Endothelial cell (in vitro differentiated cells): ENCODE measurements around the gene FOXP4. TPM values are rescaled to one million over a fixed set of nuclear protein-coding genes. Genes with fewer than 3 reads are reported as not detected.
A peak's percentile ranks its signal among the peaks of the same experiment; 100 is the strongest.

Experiments used
- DNase-seq: peaks from one replicate; pipeline ENCODE4 v3.0.0; 2021; ENCODE audit warnings: low spot score
- H3K27ac Mint-ChIP-seq: one replicate; pipeline ENCODE4 v1.8.0; 2021; ENCODE audit warnings: mixed read lengths, inconsistent platforms; ENCODE audit not compliant: unreplicated experiment
- H3K27me3 Mint-ChIP-seq: one replicate; pipeline ENCODE4 v1.8.0; 2021; ENCODE audit warnings: mild to moderate bottlenecking, moderate library complexity, mixed read lengths, inconsistent platforms; ENCODE audit not compliant: unreplicated experiment
- H3K36me3 Mint-ChIP-seq: one replicate; pipeline ENCODE4 v1.8.0; 2021; ENCODE audit warnings: mild to moderate bottlenecking, low read depth, mixed read lengths, inconsistent platforms; ENCODE audit not compliant: unreplicated experiment
- H3K4me1 Mint-ChIP-seq: one replicate; pipeline ENCODE4 v1.8.0; 2021; ENCODE audit warnings: mild to moderate bottlenecking, mixed read lengths, inconsistent platforms; ENCODE audit not compliant: unreplicated experiment
- H3K4me3 Mint-ChIP-seq: one replicate; pipeline ENCODE4 v1.8.0; 2021; ENCODE audit warnings: mild to moderate bottlenecking, mixed read lengths, inconsistent platforms; ENCODE audit not compliant: unreplicated experiment
- H3K9me3 Mint-ChIP-seq: one replicate; pipeline ENCODE4 v1.8.0; 2021; ENCODE audit warnings: mixed read lengths, inconsistent platforms; ENCODE audit not compliant: unreplicated experiment
- total RNA-seq: library from RNA; stranded (reverse); fragmentation: NEBNext Ultra II Directional; extraction: Animal tissue kit (Norgen Biotek cat#: 25700); gene quantifications from one replicate; pipeline ENCODE4 v1.2.1, GENCODE V29; 2021; ENCODE audit not compliant: unreplicated experiment
- TF ChIP-seq, protein P1 (sequence below): fragments of 200-600 bp; sonication (generic); IDR thresholded peaks from one replicate; pipeline ENCODE4 v1.5.0; 2021; ENCODE audit warnings: antibody characterized with exemption; ENCODE audit not compliant: unreplicated experiment

FOXP4 gene
- total RNA-seq, 1 donor from 2014 or later, result 32.5 TPM

DNA sequence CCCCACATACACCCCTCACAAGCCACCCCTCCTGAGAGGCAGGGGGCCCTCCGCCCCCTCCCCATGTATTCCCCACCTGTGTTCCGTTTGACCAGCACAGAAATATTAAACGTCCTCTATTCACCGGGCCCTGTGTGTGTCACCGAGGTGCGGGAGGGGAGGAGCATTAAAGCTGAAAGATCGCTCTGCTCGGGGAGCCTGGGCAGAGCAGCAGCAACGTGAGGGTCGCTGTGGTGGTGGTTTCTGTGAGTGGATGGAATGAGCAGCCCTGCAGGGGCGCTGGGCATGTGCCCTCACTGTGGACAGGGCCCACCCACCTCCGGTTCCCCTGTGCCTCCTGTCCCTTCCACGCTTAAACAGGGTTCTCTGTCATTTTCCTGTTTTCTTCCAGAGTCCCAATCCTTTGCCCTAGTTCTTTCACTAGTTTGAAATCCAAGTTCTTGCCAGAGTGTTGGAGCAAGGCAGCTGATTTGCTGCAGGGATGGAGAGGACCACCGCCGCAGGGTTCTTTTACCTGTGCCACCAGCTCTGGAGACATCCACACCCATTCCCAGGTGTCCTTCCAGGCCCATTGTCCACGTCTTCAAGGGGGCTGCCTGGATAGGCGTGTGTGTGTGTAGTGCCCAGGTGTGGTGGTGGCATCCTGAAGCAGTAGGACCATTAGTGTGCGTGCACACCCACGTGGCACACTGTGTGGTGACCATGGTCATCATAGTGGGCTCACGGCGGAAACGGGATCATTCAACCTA is 54.5 kb downstream of the FOXP4 start:
- peaks cover 5% of the 10 kb centered on the region for H3K27me3 Mint-ChIP-seq
- peaks cover 7% of the 10 kb centered on the region for H3K36me3 Mint-ChIP-seq
- no peaks in the 10 kb centered on the region for H3K9me3 Mint-ChIP-seq
- peaks cover 17% of the 10 kb centered on the region for H3K4me1 Mint-ChIP-seq
- no peak for DNase-seq
- H3K4me3 Mint-ChIP-seq, result no peak overlapping the region
- TF ChIP-seq, protein P1, sequence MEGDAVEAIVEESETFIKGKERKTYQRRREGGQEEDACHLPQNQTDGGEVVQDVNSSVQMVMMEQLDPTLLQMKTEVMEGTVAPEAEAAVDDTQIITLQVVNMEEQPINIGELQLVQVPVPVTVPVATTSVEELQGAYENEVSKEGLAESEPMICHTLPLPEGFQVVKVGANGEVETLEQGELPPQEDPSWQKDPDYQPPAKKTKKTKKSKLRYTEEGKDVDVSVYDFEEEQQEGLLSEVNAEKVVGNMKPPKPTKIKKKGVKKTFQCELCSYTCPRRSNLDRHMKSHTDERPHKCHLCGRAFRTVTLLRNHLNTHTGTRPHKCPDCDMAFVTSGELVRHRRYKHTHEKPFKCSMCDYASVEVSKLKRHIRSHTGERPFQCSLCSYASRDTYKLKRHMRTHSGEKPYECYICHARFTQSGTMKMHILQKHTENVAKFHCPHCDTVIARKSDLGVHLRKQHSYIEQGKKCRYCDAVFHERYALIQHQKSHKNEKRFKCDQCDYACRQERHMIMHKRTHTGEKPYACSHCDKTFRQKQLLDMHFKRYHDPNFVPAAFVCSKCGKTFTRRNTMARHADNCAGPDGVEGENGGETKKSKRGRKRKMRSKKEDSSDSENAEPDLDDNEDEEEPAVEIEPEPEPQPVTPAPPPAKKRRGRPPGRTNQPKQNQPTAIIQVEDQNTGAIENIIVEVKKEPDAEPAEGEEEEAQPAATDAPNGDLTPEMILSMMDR, result no peak
- no peak overlapping the region for H3K27ac Mint-ChIP-seq

DNA sequence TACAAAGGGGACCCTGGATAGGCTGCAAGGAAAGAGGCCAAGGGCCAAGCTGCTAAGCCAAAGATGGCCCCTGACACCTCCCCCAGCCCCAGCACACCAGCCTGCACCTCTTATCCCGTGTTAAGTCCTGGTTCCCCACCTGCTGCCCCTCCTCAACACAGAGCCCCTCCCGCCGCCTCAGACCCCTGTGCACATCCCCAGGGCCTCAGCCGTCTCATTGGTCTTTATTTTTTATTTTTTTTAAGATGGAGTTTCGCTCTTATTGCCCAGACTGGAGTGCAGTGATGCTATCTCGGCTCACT is 55.0 kb downstream of the FOXP4 start:
- Mint-ChIP-seq H3K36me3 (peaks cover 7% of the 10 kb centered on the region), H3K27ac (no peak overlapping the region), H3K4me1 (peaks cover 17% of the 10 kb centered on the region), H3K9me3 (no peaks in the 10 kb centered on the region), H3K4me3 (no peak overlapping the region), H3K27me3 (peaks cover 5% of the 10 kb centered on the region)
- TF ChIP-seq, protein P1, result no peak
- DNase-seq, result no peak

DNA sequence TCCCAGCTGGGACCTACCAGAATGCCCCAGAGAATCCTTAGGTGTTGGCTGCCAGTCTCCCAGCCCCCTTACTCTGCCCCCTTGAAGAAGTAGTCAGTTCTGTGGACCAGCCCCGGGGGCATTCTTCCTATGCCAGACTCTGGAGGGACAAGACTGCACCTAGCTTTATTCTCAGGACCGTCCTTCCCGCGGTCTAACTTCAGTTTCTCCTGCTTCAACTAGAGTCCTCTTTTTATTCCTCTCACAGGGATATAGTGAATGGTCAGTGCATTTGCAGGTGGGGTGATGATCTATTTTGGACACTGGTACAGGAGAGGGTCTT is 56.2 kb downstream of the FOXP4 start:
- TF ChIP-seq, protein P1, result no peak
- Mint-ChIP-seq H3K9me3 (no peaks in the 10 kb centered on the region), H3K27me3 (peaks cover 2% of the 10 kb centered on the region), H3K4me1 (peaks cover 17% of the 10 kb centered on the region), H3K36me3 (no peaks in the 10 kb centered on the region), H3K4me3 (no peak overlapping the region), H3K27ac (no peak overlapping the region)
- no peak for DNase-seq

DNA sequence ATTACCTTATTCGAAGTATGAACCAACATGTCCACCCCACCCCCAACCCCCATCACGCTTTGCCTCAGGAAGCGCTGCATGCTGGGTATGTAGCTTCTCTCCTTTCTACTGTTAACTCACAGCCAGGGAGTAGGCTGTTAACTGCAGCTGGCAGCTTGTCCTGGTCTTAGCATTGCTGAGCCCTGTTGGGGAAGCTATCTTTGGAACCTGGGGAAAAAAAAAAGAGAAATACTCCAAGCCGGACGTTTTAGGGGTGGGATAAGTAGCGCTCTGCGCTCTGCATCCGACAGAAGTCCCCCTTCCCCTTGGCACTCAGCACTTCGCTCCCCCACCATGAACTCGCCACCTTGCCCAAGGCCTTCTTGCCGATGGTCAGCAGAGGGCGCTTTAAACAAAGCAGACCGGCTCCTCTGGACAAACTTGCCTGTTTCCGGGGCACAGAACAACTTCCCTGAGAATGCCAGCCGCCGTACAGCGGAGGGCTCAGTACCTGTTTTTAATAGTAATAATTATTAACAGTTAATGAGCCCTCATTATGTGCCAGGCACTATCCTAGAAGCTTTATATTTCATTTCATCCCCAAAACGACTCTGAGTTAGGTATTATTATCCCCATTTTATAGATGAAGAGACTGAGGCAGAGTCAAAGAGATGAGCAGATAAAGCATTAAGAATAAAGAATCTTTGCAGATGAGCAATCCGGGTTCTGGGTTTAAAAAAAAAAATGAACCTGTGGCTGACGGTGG is 56.9 kb downstream of the FOXP4 start:
- DNase-seq, result peak; percentile 89
- peak overlapping the region; percentile 49 for H3K4me3 Mint-ChIP-seq
- no peaks in the 10 kb centered on the region for H3K36me3 Mint-ChIP-seq
- H3K27me3 Mint-ChIP-seq, result peaks cover 2% of the 10 kb centered on the region
- TF ChIP-seq, protein P1, result peak; percentile 86
- H3K4me1 Mint-ChIP-seq, result peaks cover 17% of the 10 kb centered on the region
- no peak overlapping the region for H3K27ac Mint-ChIP-seq
- H3K9me3 Mint-ChIP-seq, result no peaks in the 10 kb centered on the region

DNA sequence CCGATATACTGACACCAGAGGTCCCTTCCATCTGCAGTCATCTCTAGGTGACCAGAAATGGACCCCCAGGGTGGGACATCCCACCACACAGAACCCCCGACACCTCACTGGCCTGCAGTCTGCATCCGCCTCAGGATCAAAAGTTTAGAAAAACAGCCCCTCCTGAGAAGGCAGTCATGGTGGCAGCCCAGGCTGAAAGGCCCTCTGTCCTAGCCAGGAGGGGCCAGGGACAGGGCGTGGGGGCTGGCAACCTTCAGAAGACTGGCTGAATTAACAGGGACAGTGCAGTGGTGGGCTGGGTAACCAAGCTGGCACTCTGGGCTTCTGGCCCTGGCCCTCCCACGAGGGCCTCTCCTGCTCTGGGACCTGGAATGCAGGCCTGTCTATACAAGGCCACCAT is 57.8 kb downstream of the FOXP4 start:
- Mint-ChIP-seq H3K36me3 (no peaks in the 10 kb centered on the region), H3K27ac (no peak overlapping the region), H3K4me1 (peaks cover 21% of the 10 kb centered on the region), H3K4me3 (no peak overlapping the region), H3K27me3 (peaks cover 3% of the 10 kb centered on the region), H3K9me3 (no peaks in the 10 kb centered on the region)
- DNase-seq, result no peak
- TF ChIP-seq, protein P1, result no peak
